ENCODE data around the gene ANXA5.

ANXA5 gene

DNA sequence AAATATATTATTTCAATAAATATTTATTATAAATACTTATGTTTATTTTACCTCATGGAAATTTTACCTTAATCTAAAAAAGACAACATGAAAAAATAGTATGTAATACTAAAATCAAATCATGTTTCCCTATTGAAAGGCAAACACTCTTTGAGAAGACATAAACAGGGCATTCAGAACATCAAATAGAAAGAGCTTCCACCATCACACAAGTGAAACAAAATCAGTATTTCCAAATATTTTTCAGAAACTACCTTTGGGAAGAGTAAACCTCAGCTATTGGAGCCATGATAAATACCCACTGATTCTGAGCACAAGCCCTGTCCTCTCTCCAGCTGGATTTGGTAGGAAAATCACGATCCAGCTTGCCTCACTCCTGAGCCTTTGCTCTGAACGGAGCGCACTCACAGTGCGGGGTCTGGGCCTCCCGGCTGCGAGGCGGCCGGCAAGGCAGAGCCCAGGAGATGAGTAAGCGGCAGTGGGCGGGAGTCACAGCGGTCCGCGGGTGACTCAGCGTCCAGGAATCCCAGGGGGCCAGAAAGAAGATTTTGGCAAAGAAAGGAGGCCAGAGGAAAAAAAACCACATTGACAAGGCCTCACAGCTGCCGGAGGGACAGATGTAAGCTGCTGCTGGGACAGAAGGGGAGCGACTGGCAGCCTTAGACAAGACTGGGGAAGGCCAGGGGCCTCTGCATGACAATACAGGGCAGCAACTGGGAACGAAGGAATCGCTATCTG lies 14.7 kb upstream of the ANXA5 start:
- DNase-seq = peak; percentile 93

- DNase-seq = no peak
Observed at GRCh38 chr4:121709766-121710405, 13.1 kb upstream of the ANXA5 start.

DNA sequence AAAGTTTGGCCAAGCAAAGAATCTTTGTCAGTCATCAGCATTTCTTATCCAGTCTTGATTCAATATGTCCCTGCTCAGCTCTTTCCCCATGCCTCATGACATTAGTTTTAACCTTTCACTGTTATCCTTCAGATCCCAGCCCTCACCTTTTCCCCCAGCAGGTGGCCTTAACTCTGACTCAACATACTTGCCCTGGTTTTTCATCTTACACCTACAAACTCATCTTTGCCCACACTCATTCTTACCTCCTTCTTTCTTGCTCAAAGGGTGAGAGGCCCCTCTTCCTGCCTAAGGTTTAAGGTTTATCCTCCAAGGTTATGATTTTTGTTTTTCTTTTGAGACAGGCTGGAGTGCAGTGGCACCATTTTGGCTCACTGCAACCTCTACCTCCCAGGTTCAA lies 10.6 kb upstream of the ANXA5 start:
- no peak for DNase-seq

DNA sequence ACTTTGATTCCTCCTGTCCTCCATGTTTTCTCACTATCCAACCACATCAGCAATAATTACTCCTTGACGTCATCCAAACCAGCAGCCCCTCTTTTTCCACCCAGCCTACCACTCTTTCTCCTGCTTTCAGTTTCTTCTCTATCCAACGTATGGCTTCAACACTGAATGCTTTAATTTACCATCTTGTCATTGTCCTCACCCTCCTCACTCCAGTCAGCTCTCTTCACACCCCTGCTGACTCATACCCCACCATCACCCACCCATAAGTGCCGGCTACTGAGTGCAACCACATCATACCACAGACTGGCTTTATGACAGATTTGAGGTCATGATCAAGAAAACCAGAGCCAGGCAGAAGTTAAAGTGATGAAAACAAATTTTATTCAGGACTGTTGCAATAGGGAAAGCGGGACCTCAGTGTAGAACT lies 9.8 kb upstream of the ANXA5 start:
- peak; percentile 76 for DNase-seq

DNA sequence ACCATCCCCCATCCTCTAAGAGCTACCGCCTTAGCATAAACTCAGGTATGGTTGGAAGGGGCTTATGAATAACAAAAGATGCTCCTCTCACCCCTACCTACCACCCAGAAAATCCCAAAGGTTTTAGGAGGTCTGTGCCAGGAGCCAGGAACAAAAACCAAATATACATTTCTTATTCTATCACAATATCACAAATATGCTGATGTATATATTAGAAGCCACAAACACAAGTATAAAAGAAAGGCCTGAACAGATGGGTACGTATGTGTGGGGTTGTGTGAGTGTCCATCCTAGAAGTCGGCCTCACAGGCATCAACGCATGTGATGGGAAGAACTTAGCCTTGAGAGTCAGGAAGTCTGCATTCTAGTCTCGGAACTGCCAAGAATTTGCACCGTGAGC lies 8.7 kb upstream of the ANXA5 start:
- DNase-seq = no peak

- DNase-seq = no peak
Observed at GRCh38 chr4:121702136-121702535, 5.4 kb upstream of the ANXA5 start.

DNA sequence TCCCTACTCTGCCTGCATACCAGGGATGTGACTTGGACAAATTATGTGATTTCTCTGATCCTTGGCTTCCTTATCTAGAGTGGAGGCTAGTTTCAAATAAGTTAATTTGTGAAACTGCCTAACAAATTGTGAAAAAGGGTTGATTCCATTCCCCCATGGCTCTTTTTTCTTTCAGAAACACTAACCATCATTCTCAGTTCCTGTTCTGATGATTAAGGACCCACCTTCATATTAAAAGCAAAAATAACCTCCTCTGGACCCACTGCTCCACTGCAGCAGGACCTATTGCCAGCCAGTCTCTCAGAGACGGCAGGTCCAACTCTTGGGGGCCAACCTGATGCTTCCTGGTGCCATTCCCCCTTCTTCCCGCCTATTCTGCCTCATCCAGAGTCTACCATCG lies 4.5 kb upstream of the ANXA5 start:
- peak; percentile 30 for DNase-seq

DNA sequence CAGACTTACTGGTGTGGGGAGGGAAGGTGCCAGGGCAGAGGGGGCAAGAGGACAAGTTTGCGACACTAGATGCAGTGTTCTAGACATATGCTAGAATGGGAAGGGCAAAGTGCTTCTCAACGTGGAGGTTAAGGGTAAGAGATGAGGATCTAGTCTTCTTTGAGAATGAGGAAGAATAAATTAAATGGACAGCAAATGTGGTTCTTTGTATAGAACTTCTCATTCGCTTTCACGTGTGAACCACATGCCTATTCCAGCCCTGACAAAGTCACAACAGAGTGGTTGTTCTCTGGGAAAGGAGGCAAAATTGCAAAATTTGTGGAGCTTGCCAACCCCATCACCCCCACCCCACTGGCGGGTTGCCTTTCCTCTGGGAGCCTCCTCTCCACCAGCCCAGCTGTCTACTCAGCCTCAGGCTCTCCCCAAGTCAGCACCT lies 1.5 kb upstream of the ANXA5 start:
- DNase-seq = peak; percentile 46

DNA sequence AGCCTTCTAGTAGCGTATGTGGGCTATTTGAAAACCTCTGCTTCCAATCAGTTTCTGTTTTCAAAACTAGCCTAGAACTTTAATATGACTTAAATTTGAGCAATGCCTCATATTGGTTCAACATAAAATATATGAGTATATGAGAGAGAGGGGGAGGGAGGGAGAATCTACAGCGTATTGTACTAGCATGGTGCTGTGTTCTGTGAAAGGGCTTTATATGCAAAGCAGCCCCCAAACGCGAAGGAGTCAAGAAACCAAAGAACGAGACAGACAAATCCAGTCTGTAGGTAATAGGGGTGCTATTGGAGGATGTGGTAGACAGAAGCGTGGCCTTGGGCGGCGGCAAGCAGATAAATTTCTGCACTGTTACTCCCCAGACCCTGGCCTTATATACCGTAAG lies 784 bp upstream of the ANXA5 start:
- no peak for DNase-seq

GRCh38 chr4:121696170-121696580 lies 605 bp downstream of the ANXA5 start:
- DNase-seq = peak; percentile 98

DNA sequence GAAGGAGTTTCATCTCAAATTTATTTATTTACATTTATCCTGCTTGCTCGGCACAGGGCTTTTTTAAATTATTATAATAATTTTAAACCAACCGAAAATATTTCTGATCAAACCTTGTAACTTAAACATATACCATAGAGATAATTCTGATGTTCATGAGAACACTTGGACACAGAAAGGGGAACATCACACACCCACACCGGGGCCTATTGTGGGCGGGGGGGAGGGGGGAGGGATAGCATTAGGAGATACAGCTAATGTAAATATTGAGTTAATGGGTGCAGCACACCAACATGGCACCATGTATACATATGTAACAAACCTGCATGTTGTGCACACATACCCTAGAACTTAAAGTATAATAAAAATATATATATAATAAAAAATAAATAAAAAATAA lies 2.9 kb downstream of the ANXA5 start:
- peak; percentile 42 for DNase-seq

- no peak for DNase-seq
Observed at GRCh38 chr4:121693450-121693849, 3.3 kb downstream of the ANXA5 start.

GRCh38 chr4:121692261-121692660 lies 4.5 kb downstream of the ANXA5 start:
- DNase-seq = no peak

DNA sequence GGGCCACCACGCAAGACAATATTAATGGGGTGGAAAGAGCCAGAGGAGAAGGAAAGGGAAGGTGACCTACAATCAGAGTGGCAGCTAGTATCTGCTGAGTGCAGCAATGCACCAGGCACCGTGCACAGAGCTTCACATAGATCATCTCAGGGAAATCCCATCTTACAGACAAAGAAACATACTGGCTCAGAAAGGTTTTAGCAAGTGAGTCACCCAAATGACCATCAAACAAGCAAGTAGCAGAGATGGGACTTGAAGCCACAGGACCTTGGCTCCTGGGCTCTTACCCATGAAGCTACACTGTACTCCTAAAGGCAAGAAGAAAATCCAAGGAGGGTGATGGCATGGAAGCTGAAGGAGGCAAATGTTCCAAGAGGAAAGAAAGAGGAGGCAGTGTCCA lies 6.8 kb downstream of the ANXA5 start:
- DNase-seq = peak; percentile 76

DNA sequence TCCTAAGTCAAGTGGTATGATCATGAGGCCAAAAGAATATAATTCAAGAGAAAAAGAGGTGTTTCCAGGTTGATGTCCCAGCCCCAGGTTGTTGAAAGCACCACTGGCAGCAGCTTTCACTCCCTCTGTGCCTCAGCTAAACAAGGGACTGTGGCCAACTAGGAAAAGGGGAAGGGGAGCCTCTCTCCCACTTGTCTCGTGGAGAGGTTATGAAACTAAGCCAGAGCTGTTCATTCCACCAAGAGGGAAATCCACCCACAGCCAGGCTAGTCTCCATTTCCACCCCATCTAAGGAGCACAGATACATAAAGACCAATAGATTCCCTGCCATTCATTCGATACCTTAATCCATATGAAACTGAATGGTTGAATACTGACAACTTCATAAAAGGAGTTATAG lies 8.1 kb downstream of the ANXA5 start:
- DNase-seq = peak; percentile 81

DNA sequence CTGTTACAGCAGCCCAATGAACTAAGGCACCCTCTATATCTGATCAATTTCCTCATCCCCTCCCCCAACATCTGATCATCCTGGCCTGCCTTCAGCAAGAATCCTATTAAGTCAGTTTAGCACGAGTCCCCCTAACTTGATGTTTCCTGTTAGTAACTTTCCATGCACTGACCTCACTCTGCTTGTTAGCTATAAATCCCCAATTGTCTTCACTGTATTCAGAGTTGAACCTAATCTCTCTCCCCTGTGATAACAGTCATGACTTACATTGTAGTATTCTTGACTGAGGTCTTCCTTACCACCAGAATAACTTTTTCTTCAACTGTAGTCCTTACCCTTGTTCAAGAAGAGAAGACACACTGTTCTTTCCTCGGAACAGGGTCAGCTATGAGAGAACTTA lies 8.5 kb downstream of the ANXA5 start:
- peak; percentile 28 for DNase-seq

- DNase-seq = peak; percentile 62
Observed at GRCh38 chr4:121686255-121686654, 10.5 kb downstream of the ANXA5 start.

GRCh38 chr4:121685257-121685656 lies 11.5 kb downstream of the ANXA5 start:
- peak; percentile 49 for DNase-seq

DNA sequence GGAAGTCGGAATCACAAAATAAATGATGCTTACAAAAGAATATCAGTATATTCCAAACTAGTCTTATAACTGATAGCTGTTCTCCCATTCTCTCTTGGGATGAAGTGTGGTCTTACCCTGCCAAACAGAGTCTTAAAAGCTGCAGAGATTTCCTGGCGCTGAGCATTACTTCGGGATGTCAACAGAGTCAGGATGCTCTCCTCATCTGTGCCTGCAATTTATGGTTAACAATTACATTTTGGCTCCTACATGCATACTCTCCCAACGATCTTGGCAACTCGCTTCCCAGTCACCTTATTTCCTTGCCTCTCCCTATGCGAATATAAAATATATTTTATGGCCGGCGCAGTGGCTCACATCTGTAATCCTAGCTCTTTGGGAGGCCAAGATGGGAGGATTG lies 12.2 kb downstream of the ANXA5 start:
- no peak for DNase-seq

GRCh38 chr4:121684016-121684415 lies 12.8 kb downstream of the ANXA5 start:
- no peak for DNase-seq

DNA sequence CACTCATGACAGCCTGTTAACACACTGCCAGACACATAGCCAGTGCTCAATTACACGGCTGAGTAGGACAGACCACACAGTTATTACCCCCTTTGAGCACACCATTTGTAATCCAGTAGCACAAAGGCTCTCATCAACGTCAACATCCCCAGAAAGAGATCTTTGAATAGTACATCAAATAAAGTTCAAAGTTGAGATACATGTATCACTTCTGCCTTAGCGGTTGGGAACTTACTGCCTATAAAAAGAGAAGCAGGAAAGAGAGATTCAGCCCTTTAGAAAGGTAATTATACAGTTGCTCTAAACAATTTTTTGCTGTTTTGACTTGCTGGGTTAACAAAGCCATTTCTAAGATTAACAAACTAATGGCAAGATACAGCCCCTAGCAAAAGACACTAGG lies 16.2 kb downstream of the ANXA5 start:
- no peak for DNase-seq

DNA sequence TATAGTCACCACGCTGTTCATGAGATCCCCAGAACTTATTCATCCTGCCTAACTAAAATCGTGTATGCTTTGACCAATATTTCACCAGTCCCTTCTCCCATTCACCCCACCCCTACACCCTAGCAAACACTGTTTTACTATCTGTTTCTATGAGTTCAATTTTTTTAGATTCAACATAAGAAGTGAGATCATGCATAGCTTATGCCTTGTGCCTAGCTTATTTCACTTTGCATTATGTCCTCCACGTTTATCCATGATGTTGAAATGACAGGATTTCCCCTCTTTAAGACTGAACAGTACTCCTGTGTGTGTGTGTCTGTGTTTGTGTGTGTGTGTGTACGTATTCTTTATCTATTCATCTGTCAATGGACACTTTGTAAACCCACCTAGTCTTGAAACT lies 16.8 kb downstream of the ANXA5 start:
- peak; percentile 65 for DNase-seq

DNA sequence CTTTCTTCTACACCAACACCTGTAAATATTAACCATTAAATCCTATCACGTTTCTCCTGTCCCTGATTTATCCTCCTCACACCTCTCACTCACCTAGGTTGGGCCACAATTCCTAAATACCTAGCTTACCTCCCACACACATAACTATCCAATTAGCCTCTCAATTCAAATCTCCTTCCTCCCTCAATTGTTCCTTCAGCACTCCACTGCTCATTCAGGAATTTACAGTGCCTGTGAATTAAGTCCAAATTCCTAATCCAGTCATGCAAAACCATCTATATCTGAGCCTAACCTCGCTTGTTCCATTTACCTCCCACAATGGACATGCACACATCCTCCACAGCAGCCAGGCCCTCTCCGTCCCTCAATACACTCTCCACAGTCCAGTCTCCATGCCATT lies 17.5 kb downstream of the ANXA5 start:
- DNase-seq = no peak

DNA sequence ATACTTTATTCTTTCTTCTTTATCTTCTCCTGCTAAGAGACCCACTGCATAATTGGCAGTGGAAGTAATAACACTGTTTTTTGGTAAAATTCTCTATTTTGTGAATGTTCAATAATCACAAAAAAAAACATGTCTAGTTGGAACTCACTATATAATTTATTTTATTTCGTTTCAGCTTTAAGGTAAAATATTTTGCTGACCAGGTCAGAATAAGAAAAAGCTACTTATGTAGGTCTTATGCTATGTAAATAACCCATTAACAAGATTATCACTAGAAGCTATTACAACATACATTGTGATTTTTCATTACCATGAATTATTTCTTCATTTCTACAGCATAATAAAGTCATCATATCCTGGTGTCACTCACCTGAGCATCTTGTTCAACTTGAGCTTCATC lies 19.3 kb downstream of the ANXA5 start:
- DNase-seq = no peak

All from inflammatory macrophage treated with lipopolysaccharide for 4 hours (primary cell).